GM12891 (cell line): Measurements from ENCODE around the gene DUSP11.

ENCODE experiments used
- PAX5 ChIP-seq: IDR thresholded peaks from 2 replicates; pipeline ENCODE4 v1.6.1; 2011; ENCODE audit warnings: low read length, moderate library complexity, mild to moderate bottlenecking; ENCODE audit not compliant: insufficient read depth, severe bottlenecking
- POLR2A ChIP-seq: IDR thresholded peaks from 2 replicates; pipeline ENCODE4 v1.6.1; 2011; ENCODE audit warnings: low read depth, low read length, control low read depth
- POLR2AphosphoS5 ChIP-seq: IDR thresholded peaks from 2 replicates; pipeline ENCODE4 v1.6.1; 2011; ENCODE audit warnings: low read depth, low read length, control low read depth
- POU2F2 ChIP-seq: IDR thresholded peaks from 2 replicates; pipeline ENCODE4 v1.6.1; 2011; ENCODE audit warnings: low read depth, mild to moderate bottlenecking, control low read depth, low read length, moderate library complexity
- SPI1 ChIP-seq: IDR thresholded peaks from 2 replicates; pipeline ENCODE4 v1.6.1; 2011; ENCODE audit warnings: low read depth, low read length, control low read depth
- TAF1 ChIP-seq: IDR thresholded peaks from 2 replicates; pipeline ENCODE4 v1.6.1; 2011; ENCODE audit warnings: low read depth, low read length, control low read depth

DNA sequence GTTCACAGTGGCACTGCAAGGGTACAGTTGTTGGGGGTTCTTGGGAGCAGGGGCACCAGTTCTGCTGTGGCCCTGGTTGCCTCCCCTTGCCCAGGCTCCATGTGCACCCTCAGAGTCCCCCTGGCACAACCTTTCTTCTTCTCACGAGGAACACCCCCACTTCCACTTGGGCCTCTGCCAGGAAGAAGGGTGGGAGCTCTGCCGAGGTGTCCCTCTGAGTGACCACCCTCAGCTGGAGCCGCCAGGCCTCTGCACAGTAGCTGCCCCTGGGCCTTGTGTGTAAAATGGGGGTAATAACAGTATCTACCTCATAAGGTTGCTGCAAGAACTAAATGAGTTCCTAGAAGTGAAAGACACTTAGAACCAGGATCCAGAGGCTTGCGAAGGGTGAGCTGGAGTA lies 51.2 kb downstream of the DUSP11 start:
- TF ChIP-seq POLR2AphosphoS5 = no peak
- no peak for TF ChIP-seq POU2F2
- TF ChIP-seq POLR2A = no peak
- TF ChIP-seq TAF1 = no peak
- no peak for TF ChIP-seq SPI1
- TF ChIP-seq PAX5 = no peak
